Measurements from ENCODE around the gene CBX4. TPM values are rescaled to one million over a fixed set of nuclear protein-coding genes. Genes with fewer than 3 reads are reported as not detected.

CBX4 gene
- polyA plus RNA-seq, 1 of the 3 experiments (the other 2 are of a cell fraction) = 21.9 TPM

DNA sequence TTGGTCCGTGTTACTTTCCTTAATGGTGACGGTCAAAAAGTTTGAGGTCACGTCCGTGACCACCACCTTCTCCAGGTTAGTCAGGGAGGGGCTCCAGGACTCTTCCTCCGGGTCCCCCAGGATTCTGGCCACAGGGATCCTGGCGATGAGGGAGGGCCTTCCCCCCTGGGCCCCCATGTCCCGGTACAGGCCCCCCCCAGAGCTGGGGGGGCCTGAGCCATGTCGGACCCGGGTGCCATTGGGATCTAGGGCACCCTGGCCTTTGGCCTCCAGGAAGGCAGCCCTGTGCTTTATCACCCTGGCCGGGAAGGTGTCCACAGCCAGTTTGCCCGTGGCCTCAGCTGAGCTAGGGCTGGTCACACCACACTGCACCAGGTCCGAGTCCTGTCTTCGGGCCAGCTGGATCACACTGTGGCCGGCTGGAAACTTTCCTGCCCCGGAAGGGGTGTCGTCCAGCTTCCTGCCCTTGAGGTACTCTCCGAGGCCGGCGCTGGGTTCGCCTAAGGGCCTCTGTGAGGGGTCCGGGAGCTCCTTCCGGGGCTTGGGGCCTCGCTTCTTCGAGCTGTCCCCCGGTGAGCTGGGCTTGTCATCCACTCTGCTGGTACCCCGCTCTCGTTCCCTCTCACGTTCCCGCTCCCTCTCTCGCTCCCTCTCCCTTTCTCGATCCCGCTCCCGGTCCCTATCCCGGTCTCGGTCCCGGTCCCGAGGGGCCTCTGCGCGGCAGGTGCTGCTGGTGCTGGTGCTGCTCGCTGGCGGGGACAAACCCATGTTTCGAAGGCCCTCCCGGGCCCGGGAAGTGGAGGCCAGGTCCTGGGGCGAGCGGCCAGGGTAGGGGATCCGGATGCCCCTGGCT is 44.4 kb downstream of the CBX4 start:
- Histone ChIP-seq H3K4me1 (ENCODE audit: control insufficient read depth in 1 of 2, insufficient read depth in 2 of 2, low read depth in 1 of 2, low read length in 1 of 2) (peaks cover 23 to 51% of the 10 kb centered on the region in 2 experiments; a peak in 3 of 4 replicates), H3K9me2 (no peaks in the 10 kb centered on the region), H3K79me2 (ENCODE audit: insufficient read depth) (peaks cover 18% of the 10 kb centered on the region), H3K9me3 (no peaks in the 10 kb centered on the region), H2AFZ (ENCODE audit: low read depth) (no peak overlapping the region), H4K20me1 (ENCODE audit: insufficient read depth) (peaks cover 11% of the 10 kb centered on the region; the same call in 1 of the 2 replicates), H3K36me3 (replicated peaks in 1 of 2; ENCODE audit: control insufficient read depth in 1 of 2, insufficient read depth in 2 of 2, low read length in 1 of 2) (peaks cover 0 to 24% of the 10 kb centered on the region in 2 experiments), H3K4me3 (ENCODE audit: low read depth in 2 of 2, low read length in 1 of 2) (no peak overlapping the region; a peak in 1 of 4 replicates), H3K27ac (ENCODE audit: low read depth in 2 of 2, low read length in 1 of 2) (no peak overlapping the region; a peak in 1 of 4 replicates), H3K27me3 (ENCODE audit: insufficient read depth) (no peaks in the 10 kb centered on the region), H3K4me2 (no peak overlapping the region), H3K9ac (no peak overlapping the region), H3F3A (replicated peaks; ENCODE audit: insufficient read depth) (peaks cover 4% of the 10 kb centered on the region)
- DNase-seq = no peak
- WGBS (ENCODE audit: low lambda C conversion rate) = 92% methylated on average over 40 of the region's 47 CpGs
- no peak for TF ChIP-seq GABPA (IDR thresholded peaks at IDR 0.05; ENCODE audit: low read depth)
- TF ChIP-seq, protein P1, sequence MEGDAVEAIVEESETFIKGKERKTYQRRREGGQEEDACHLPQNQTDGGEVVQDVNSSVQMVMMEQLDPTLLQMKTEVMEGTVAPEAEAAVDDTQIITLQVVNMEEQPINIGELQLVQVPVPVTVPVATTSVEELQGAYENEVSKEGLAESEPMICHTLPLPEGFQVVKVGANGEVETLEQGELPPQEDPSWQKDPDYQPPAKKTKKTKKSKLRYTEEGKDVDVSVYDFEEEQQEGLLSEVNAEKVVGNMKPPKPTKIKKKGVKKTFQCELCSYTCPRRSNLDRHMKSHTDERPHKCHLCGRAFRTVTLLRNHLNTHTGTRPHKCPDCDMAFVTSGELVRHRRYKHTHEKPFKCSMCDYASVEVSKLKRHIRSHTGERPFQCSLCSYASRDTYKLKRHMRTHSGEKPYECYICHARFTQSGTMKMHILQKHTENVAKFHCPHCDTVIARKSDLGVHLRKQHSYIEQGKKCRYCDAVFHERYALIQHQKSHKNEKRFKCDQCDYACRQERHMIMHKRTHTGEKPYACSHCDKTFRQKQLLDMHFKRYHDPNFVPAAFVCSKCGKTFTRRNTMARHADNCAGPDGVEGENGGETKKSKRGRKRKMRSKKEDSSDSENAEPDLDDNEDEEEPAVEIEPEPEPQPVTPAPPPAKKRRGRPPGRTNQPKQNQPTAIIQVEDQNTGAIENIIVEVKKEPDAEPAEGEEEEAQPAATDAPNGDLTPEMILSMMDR (IDR thresholded peaks at IDR 0.05) = no peak
- TF ChIP-seq SMC3 (IDR thresholded peaks at IDR 0.05; ENCODE audit: low read depth, low read length) = no peak
- no peak for TF ChIP-seq NRF1 (IDR thresholded peaks at IDR 0.05; ENCODE audit: low read depth, low read length)
- TF ChIP-seq GATA2 (CRISPR knock-in tag; IDR thresholded peaks at IDR 0.05) = no peak
- TF ChIP-seq, protein P2, sequence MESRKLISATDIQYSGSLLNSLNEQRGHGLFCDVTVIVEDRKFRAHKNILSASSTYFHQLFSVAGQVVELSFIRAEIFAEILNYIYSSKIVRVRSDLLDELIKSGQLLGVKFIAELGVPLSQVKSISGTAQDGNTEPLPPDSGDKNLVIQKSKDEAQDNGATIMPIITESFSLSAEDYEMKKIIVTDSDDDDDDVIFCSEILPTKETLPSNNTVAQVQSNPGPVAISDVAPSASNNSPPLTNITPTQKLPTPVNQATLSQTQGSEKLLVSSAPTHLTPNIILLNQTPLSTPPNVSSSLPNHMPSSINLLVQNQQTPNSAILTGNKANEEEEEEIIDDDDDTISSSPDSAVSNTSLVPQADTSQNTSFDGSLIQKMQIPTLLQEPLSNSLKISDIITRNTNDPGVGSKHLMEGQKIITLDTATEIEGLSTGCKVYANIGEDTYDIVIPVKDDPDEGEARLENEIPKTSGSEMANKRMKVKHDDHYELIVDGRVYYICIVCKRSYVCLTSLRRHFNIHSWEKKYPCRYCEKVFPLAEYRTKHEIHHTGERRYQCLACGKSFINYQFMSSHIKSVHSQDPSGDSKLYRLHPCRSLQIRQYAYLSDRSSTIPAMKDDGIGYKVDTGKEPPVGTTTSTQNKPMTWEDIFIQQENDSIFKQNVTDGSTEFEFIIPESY (IDR thresholded peaks at IDR 0.05; ENCODE audit: borderline replicate concordance, low read depth) = no peak
- no peak for TF ChIP-seq TAF1 (IDR thresholded peaks at IDR 0.05; ENCODE audit: borderline replicate concordance, low read depth, low read length)
- TF ChIP-seq JUND (IDR thresholded peaks at IDR 0.05) = no peak
- no peak for TF ChIP-seq EZH2phosphoT487 (IDR thresholded peaks at IDR 0.05; ENCODE audit: borderline replicate concordance, low read depth)
- ChIA-PET POLR2A (interaction anchor here (0.8 to 1.3 kb wide), 3 partner anchors 16 to 18 kb away, joined by 3 to 5 read pairs (median 4); partner anchors contain the start of gene CBX2), CTCF (interaction anchor here (0.7 to 9.7 kb wide), 9 partner anchors 10 to 214 kb away, joined by 3 to 146 read pairs (median 8); partner anchors contain the start of gene CBX4)

DNA sequence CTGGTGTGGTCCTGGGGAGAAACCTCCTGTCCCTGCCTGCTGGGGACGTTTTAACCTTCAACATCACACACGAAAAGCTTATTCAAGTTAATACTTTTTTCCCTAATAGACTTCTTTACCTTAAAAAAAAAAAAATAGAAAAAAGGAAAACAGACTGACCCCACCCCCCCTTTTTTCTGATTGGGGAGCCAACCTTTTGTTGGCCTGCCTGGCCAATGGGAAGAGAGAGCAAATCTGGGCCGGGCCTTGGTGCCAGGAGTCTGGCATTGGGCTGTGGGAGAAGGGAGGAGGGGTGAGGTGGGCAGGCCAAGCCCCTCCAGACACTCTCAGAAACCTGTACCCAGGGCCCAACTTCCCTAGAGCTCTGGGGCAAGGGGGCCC is 45.3 kb downstream of the CBX4 start:
- Histone ChIP-seq H3K9me3 (no peaks in the 10 kb centered on the region), H3K36me3 (replicated peaks in 1 of 2; ENCODE audit: control insufficient read depth in 1 of 2, insufficient read depth in 2 of 2, low read length in 1 of 2) (peaks cover 0 to 24% of the 10 kb centered on the region in 2 experiments), H3K27ac (ENCODE audit: low read depth in 2 of 2, low read length in 1 of 2) (peak overlapping the region in 1 of 2 experiments; percentile 64; a peak in 1 of 4 replicates), H3K4me1 (ENCODE audit: control insufficient read depth in 1 of 2, insufficient read depth in 2 of 2, low read depth in 1 of 2, low read length in 1 of 2) (peaks cover 19 to 51% of the 10 kb centered on the region in 2 experiments; a peak in 3 of 4 replicates), H3K9me2 (no peaks in the 10 kb centered on the region), H3K4me2 (peak overlapping the region; percentile 2; the same call in 1 of the 2 replicates), H3K4me3 (ENCODE audit: low read depth in 2 of 2, low read length in 1 of 2) (no peak overlapping the region; a peak in 1 of 4 replicates), H3K27me3 (ENCODE audit: insufficient read depth) (no peaks in the 10 kb centered on the region), H3F3A (replicated peaks; ENCODE audit: insufficient read depth) (peaks cover 7% of the 10 kb centered on the region), H3K79me2 (ENCODE audit: insufficient read depth) (peaks cover 18% of the 10 kb centered on the region), H4K20me1 (ENCODE audit: insufficient read depth) (peaks cover 11% of the 10 kb centered on the region; the same call in 1 of the 2 replicates), H2AFZ (ENCODE audit: low read depth) (no peak overlapping the region), H3K9ac (no peak overlapping the region)
- TF ChIP-seq CHD2 (IDR thresholded peaks at IDR 0.05; ENCODE audit: low read length, partially characterized antibody) (peak; percentile 50), TCF12 (IDR thresholded peaks at IDR 0.05) (no peak), RCOR1 (IDR thresholded peaks at IDR 0.05; ENCODE audit: low read length) (no peak), MXI1 (IDR thresholded peaks at IDR 0.05; ENCODE audit: low read depth, low read length) (0 out of 2 replicates have a peak, but pooled peaks have one; percentile 27), RFX5 (IDR thresholded peaks at IDR 0.05; ENCODE audit: low read length) (peak; percentile 66)
- TF ChIP-seq, protein P3, sequence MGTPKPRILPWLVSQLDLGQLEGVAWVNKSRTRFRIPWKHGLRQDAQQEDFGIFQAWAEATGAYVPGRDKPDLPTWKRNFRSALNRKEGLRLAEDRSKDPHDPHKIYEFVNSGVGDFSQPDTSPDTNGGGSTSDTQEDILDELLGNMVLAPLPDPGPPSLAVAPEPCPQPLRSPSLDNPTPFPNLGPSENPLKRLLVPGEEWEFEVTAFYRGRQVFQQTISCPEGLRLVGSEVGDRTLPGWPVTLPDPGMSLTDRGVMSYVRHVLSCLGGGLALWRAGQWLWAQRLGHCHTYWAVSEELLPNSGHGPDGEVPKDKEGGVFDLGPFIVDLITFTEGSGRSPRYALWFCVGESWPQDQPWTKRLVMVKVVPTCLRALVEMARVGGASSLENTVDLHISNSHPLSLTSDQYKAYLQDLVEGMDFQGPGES (IDR thresholded peaks at IDR 0.05; ENCODE audit: low read depth, low read length) = 0 out of 2 replicates have a peak, but pooled peaks have one; percentile 21
- peak; percentile 94 for DNase-seq
- CTCF ChIA-PET = interaction anchor here (0.7 to 9.7 kb wide), 11 partner anchors 9 to 298 kb away, joined by 3 to 146 read pairs (median 5); partner anchors contain the start of gene CBX4
- 61% methylated on average over 3 of the region's 3 CpGs for WGBS (ENCODE audit: low lambda C conversion rate)
- POLR2A ChIA-PET = interaction anchor here (0.8 to 1.3 kb wide), 2 partner anchors 15 to 19 kb away, joined by 3 to 5 read pairs; no protein-coding TSS in a partner anchor

All from SK-N-SH (cell line).